Hepatocyte (in vitro differentiated cells): Measurements from ENCODE around the gene TESK2. TPM values are rescaled to one million over a fixed set of nuclear protein-coding genes. Genes with fewer than 3 reads are reported as not detected.
"Not testable (repeated sequence)": the region's sequence is repeated elsewhere in the genome, so short reads cannot be mapped to it uniquely, and the experiment has no call there.

Experiments
- DNase-seq: peaks from one replicate; pipeline ENCODE4 v3.0.0-alpha.2; 2016; ENCODE audit warnings: low spot score
- H2AFZ ChIP-seq: fragments of 200-600 bp; sonication (generic); 2 replicates; pipeline ENCODE4 v1.6.0; 2016; ENCODE audit warnings: antibody characterized with exemption, mild to moderate bottlenecking
- H3K27ac ChIP-seq: fragments of 200-600 bp; sonication (generic); 2 replicates; pipeline ENCODE4 v1.5.1; 2016; ENCODE audit warnings: mild to moderate bottlenecking
- H3K27me3 ChIP-seq: fragments of 200-600 bp; sonication (generic); 2 replicates; pipeline ENCODE4 v1.6.1; 2016
- H3K36me3 ChIP-seq: fragments of 200-600 bp; sonication (generic); replicated peaks from 2 replicates; pipeline ENCODE4 v1.5.1; 2016; ENCODE audit warnings: low read depth; ENCODE audit not compliant: insufficient read depth
- H3K4me1 ChIP-seq: fragments of 200-600 bp; sonication (generic); 2 replicates; pipeline ENCODE4 v1.5.1; 2016; ENCODE audit warnings: mild to moderate bottlenecking, moderate library complexity; ENCODE audit not compliant: insufficient read depth
- H3K4me2 ChIP-seq: fragments of 200-600 bp; sonication (generic); 2 replicates; pipeline ENCODE4 v1.6.0; 2016
- H3K4me3 ChIP-seq: fragments of 200-600 bp; sonication (generic); 2 replicates; pipeline ENCODE4 v1.5.1; 2016; ENCODE audit warnings: mild to moderate bottlenecking
- H3K79me2 ChIP-seq: fragments of 200-600 bp; sonication (generic); 2 replicates; pipeline ENCODE4 v1.6.0; 2017; ENCODE audit warnings: mild to moderate bottlenecking
- H3K9me2 ChIP-seq: fragments of 200-600 bp; sonication (generic); replicated peaks from 2 replicates; pipeline ENCODE4 v1.6.0; 2017; ENCODE audit warnings: mild to moderate bottlenecking; ENCODE audit not compliant: insufficient read depth
- H3K9me3 ChIP-seq: fragments of 200-600 bp; sonication (generic); 2 replicates; pipeline ENCODE4 v1.5.1; 2016; ENCODE audit warnings: low read depth, mild to moderate bottlenecking
- H4K20me1 ChIP-seq: fragments of 200-600 bp; sonication (generic); 2 replicates; pipeline ENCODE4 v1.6.0; 2016; ENCODE audit warnings: mild to moderate bottlenecking; ENCODE audit not compliant: insufficient read depth, poor library complexity, severe bottlenecking
- EZH2 ChIP-seq: fragments of 200-600 bp; sonication (generic); IDR thresholded peaks from 2 replicates; pipeline ENCODE4 v1.6.1; 2016; ENCODE audit warnings: antibody characterized with exemption, mild to moderate bottlenecking, borderline replicate concordance
- EZH2phosphoT487 ChIP-seq: fragments of 200-600 bp; sonication (generic); IDR thresholded peaks from one replicate; pipeline ENCODE4 v1.6.1; 2018; ENCODE audit warnings: antibody characterized with exemption, mild to moderate bottlenecking, low read depth, moderate library complexity; ENCODE audit not compliant: unreplicated experiment, severe bottlenecking
- WGBS: methylation state at CpG from one replicate; pipeline ENCODE4 v1.1.6; 2016; ENCODE audit warnings: low lambda C conversion rate; ENCODE audit errors: missing lambda C conversion rate; 5-methylcytosine and 5-hydroxymethylcytosine counted together
- polyA plus RNA-seq: library from polyadenylated mRNA; unstranded; fragments of >200 nt; fragmentation: Nextera tagmentation; extraction: Ambion mirVana; gene quantifications from 2 replicates; pipeline ENCODE4 v1.2.1, GENCODE V29; 2016
- total RNA-seq: library from RNA; depleted of rRNA; stranded (reverse); fragments of >200 nt; gene quantifications from 2 replicates; pipeline ENCODE4 v1.2.3, GENCODE V29; 2014
- TF ChIP-seq, protein P1 (sequence below): fragments of 200-600 bp; sonication (generic); IDR thresholded peaks from 2 replicates; pipeline ENCODE4 v1.5.1; 2016; ENCODE audit warnings: antibody characterized with exemption, mild to moderate bottlenecking; ENCODE audit not compliant: poor library complexity

TESK2 gene
- total and polyA plus RNA-seq, 2 experiments from 2014 or later = 6.2 to 8.6 TPM

DNA sequence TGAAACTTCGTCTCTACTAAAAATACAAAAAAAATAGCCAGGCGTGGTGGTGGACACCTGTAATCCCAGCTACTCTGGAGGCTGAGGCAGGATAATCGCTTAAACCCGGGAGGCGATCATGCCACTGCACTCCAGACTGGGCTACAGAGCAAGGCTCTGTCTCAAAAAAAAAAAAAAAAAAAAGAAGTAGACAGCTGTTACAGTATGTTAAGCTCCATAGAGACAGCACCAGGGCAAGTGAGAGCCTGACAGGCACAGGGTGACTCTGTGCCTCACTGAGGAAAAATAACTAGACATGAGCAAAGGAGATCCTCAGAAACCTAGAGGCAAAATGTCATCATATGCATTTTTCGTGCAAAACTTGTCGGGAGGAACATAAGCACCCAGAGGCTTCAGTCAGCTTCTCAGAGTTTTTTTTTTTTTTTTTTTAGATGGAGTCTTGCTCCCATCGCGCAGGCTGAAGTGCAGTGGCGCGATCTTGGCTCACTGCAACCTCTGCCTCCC, 39.7 kb upstream of the TESK2 start:
- Histone ChIP-seq H3K4me1 (no peaks in the 10 kb centered on the region), H3K27me3 (no peaks in the 10 kb centered on the region), H3K4me2 (no peak overlapping the region), H3K79me2 (no peaks in the 10 kb centered on the region), H4K20me1 (no peaks in the 10 kb centered on the region), H2AFZ (no peak overlapping the region), H3K36me3 (no peaks in the 10 kb centered on the region), H3K9me3 (no peaks in the 10 kb centered on the region), H3K4me3 (no peak overlapping the region), H3K27ac (no peak overlapping the region), H3K9me2 (no peaks in the 10 kb centered on the region)
- WGBS = 95% methylated on average over 11 of the region's 11 CpGs
- no peak for DNase-seq
- no peak for TF ChIP-seq EZH2
- no peak for TF ChIP-seq EZH2phosphoT487
- TF ChIP-seq, protein P1, sequence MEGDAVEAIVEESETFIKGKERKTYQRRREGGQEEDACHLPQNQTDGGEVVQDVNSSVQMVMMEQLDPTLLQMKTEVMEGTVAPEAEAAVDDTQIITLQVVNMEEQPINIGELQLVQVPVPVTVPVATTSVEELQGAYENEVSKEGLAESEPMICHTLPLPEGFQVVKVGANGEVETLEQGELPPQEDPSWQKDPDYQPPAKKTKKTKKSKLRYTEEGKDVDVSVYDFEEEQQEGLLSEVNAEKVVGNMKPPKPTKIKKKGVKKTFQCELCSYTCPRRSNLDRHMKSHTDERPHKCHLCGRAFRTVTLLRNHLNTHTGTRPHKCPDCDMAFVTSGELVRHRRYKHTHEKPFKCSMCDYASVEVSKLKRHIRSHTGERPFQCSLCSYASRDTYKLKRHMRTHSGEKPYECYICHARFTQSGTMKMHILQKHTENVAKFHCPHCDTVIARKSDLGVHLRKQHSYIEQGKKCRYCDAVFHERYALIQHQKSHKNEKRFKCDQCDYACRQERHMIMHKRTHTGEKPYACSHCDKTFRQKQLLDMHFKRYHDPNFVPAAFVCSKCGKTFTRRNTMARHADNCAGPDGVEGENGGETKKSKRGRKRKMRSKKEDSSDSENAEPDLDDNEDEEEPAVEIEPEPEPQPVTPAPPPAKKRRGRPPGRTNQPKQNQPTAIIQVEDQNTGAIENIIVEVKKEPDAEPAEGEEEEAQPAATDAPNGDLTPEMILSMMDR = no peak

DNA sequence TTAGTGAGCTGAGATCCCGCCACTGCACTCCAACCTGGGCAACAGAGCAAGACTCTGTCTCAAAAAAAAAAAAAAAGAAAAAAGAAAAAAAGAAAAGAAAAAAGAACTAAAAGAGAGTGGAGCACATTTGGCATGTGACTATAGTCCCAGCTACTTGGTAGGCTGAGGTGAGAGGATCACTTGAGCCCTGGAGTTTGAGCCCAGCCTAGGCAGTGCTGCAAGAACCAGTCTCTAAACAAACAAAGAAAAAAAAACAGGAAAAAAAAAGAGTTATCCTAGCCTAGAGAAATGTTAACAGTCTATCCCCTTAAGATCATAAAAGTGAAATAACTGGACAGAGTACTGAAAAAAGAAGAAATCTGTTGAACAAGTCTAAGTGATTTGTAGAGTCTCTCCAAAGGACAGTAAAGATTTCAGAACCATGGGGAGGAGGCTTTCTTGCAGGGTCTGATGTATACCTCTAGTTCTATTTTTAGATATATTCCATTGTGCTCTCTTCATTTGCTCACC, 35.2 kb upstream of the TESK2 start:
- H3K4me2 ChIP-seq = no peak overlapping the region

DNA sequence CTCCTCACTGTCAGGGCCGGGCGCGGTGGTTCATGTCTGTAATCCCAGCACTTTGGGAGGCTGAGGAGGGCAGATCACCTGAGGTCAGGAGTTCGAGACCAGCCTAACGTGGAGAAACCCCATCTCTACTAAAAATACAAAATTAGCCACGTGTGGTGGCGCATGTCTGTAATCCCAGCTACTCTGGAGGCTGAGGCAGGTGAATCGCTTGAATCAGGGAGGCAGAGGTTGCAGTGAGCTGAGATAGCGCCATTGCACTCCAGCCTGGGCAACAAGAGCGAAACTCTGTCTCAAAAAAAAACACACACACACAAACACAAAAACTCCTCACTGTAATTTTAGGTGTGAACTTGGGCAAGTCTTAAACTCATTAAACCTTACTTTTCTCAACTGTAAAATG, 33.0 kb upstream of the TESK2 start:
- 83% methylated on average over 10 of the region's 10 CpGs for WGBS
- not testable (repeated sequence) for H3K36me3 ChIP-seq, H2AFZ ChIP-seq

More for the DNA sequence above, 35.2 kb upstream of the TESK2 start:
- Histone ChIP-seq H4K20me1 (no peaks in the 10 kb centered on the region), H3K4me3 (no peak overlapping the region), H3K9me3 (no peaks in the 10 kb centered on the region), H3K27me3 (no peaks in the 10 kb centered on the region), H3K4me1 (no peaks in the 10 kb centered on the region), H3K79me2 (peaks cover 4% of the 10 kb centered on the region), H3K9me2 (no peaks in the 10 kb centered on the region), H3K36me3 (no peaks in the 10 kb centered on the region), H2AFZ (no peak overlapping the region), H3K27ac (peak overlapping the region; percentile 1)
- TF ChIP-seq EZH2 (no peak), EZH2phosphoT487 (no peak)
- TF ChIP-seq, protein P1 = no peak
- DNase-seq = peak; percentile 66
- WGBS = 88% methylated on average over 1 of the region's 1 CpG

DNA sequence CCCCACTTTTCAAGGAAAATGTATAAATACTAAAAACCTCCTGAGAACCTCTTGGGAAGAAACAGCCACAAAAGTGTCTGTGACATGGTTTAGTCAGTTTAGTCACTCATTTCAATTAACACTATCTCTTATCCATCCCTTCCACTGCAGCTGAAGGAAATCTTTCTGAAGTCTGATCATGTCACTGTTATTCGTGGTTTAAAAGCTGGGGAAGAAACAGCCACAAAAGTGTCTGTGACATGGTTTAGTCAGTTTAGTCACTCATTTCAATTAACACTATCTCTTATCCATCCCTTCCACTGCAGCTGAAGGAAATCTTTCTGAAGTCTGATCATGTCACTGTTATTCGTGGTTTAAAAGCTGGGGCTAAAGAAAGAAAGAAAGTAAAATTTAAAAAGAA, 32.6 kb upstream of the TESK2 start:
- H3K9me2 ChIP-seq, H3K4me2 ChIP-seq, DNase-seq, H3K4me3 ChIP-seq, H3K36me3 ChIP-seq, H3K4me1 ChIP-seq, H3K27me3 ChIP-seq, H3K9me3 ChIP-seq, H2AFZ ChIP-seq, H3K27ac ChIP-seq: not testable (repeated sequence)
- WGBS = 72% methylated on average over 2 of the region's 2 CpGs
- Histone ChIP-seq H3K79me2 (peaks cover 28% of the 10 kb centered on the region), H4K20me1 (peaks cover 19% of the 10 kb centered on the region)

More for the DNA sequence above, 33.0 kb upstream of the TESK2 start:
- H3K9me3 ChIP-seq, H3K4me3 ChIP-seq, H3K9me2 ChIP-seq, H3K27ac ChIP-seq, DNase-seq, H3K4me1 ChIP-seq, H3K4me2 ChIP-seq, H3K27me3 ChIP-seq: not testable (repeated sequence)
- Histone ChIP-seq H3K79me2 (peaks cover 23% of the 10 kb centered on the region), H4K20me1 (peaks cover 15% of the 10 kb centered on the region)
